Heart left ventricle (tissue), 16 donors: Measurements from ENCODE around the gene PTPRK. TPM values are rescaled to one million over a fixed set of nuclear protein-coding genes. Genes with fewer than 3 reads are reported as not detected.

Experiments used
- ATAC-seq, 4 donors: fragments of 200-7000 bp; cut with Tn5 transposase; one replicate each; pipeline ENCODE4 v1.9.1; 2020 to 2022; ENCODE audit warnings: moderate library complexity in 4 of 4, mild to moderate bottlenecking in 3 of 4, moderate number of reproducible peaks in 1 of 4
- DNase-seq, 5 donors: peaks; one replicate each; pipeline ENCODE4 v3.0.0-alpha.2; 2020
- H3K27ac ChIP-seq, 12 donors: fragments of 200-600 bp; sonication (generic) in 4 of 12; one replicate each; pipeline versions ENCODE4 v1.5.0 to v1.8.0; 2016 to 2022; ENCODE audit warnings: mild to moderate bottlenecking in 2 of 12
- H3K27me3 ChIP-seq, 9 donors: fragments of 200-600 bp; sonication (generic) in 2 of 9; one replicate each; pipeline versions ENCODE4 v1.5.1 to v1.8.0; 2016 to 2022; ENCODE audit warnings: mild to moderate bottlenecking in 3 of 9
- H3K36me3 ChIP-seq, 9 donors: fragments of 200-600 bp; sonication (generic) in 2 of 9; one replicate each; pipeline versions ENCODE4 v1.5.0 to v1.8.0; 2018 to 2022; ENCODE audit warnings: mild to moderate bottlenecking in 2 of 9
- H3K4me1 ChIP-seq, 12 donors: fragments of 200-600 bp; sonication (generic) in 4 of 12; one replicate each; pipeline versions ENCODE4 v1.5.0 to v1.8.0; 2016 to 2022; ENCODE audit warnings: mild to moderate bottlenecking in 3 of 12
- H3K4me3 ChIP-seq, 12 donors: fragments of 200-600 bp; sonication (generic) in 4 of 12; one replicate each; pipeline versions ENCODE4 v1.5.0 to v1.8.0; 2017 to 2022; ENCODE audit warnings: mild to moderate bottlenecking in 9 of 12, moderate library complexity in 4 of 12
- H3K9me3 ChIP-seq, 12 donors: fragments of 200-600 bp; sonication (generic) in 4 of 12; one replicate each; pipeline versions ENCODE4 v1.5.0 to v1.8.0; 2016 to 2022; ENCODE audit warnings: mild to moderate bottlenecking in 1 of 12
- POLR2A ChIP-seq, 2 donors: fragments of 450-650 bp; IDR thresholded peaks; one replicate each; pipeline ENCODE4 v1.6.1; 2017; ENCODE audit warnings: antibody characterized with exemption in 2 of 2, mild to moderate bottlenecking in 2 of 2, moderate library complexity in 2 of 2
- WGBS, 4 donors: extraction: QIAGEN DNeasy Blood & Tissue Kit in 2 of 4; methylation state at CpG; one replicate each; pipeline versions ENCODE4 v1.1.5 to v1.1.7; 2013 to 2018; 5-methylcytosine and 5-hydroxymethylcytosine counted together
- intact Hi-C, 10 donors: fragments of 100-400 bp; cut with DNase I; formaldehyde crosslinking; loops; one replicate each; pipeline versions ENCODE4 v1.11.1 to v1.14.2; 2022
- polyA plus RNA-seq, 2 donors: library from polyadenylated mRNA; stranded (reverse); fragments of 200-250 nt; gene quantifications; one replicate each; pipeline ENCODE4 v1.2.3, GENCODE V29; 2013
- total RNA-seq, 9 donors: library from RNA; depleted of rRNA in 2 of 9; stranded (reverse); fragments of >200 nt in 2 of 9; fragmentation: NEBNext Ultra II Directional in 3 of 9; extraction: Animal tissue kit (Norgen Biotek cat#: 25700) in 3 of 9; gene quantifications; one replicate each; pipeline versions ENCODE4 v1.1.0 to v1.2.4, GENCODE V29; 2016 to 2023
- TF ChIP-seq, protein P1 (sequence below), 12 donors: fragments of 200-600 bp; sonication (generic) in 4 of 12; IDR thresholded peaks; one replicate each; pipeline versions ENCODE4 v1.5.0 to v1.8.0; 2018 to 2022; ENCODE audit warnings: antibody characterized with exemption in 12 of 12, mild to moderate bottlenecking in 5 of 12
- donor health status: ischemic (EF 13 %, LVEDD 7.1; RV severe dilation, severe dysfunction).
- donor health status: healthy with polysubstance abuse.
- donor health status: DM: no; HTN: yes; CAD: no.
- donor health status: DM: no; HTN: no; CAD: no.
- donor health status: ischemic (EF 25% LVEDD 6.9; RV normal size, moderate dysfunction).
- donor health status: ischemic (EF 25% LVEDD 5.7; RV mildly dilated, moderate dysfunction).
- donor health status: healthy.
- donor health status: DM: yes; HTN: yes; CAD: no.
- donor health status: ischemic (EF 35%, LVEDD 5.7; RV mildly dilated, moderate dysfunction).
- donor health status: nonischemic (EF 11% LVEDD 7.7; RV severe dilation, severe dysfunction).
- donor health status: DM: yes; HTN: yes; CAD: no.
- donor health status: PGD.
- donor health status: ischemic (EF 29% LVEDD 5.4; RV normal size, mild dysfunction).
- donor health status: nonischemic (EF 23%, LVEDD 6.1; RV moderate dilation, normal function).

Gene PTPRK
- total and polyA plus RNA-seq, 11 donors = 5.4 to 50.8 (median 38.5) TPM

DNA sequence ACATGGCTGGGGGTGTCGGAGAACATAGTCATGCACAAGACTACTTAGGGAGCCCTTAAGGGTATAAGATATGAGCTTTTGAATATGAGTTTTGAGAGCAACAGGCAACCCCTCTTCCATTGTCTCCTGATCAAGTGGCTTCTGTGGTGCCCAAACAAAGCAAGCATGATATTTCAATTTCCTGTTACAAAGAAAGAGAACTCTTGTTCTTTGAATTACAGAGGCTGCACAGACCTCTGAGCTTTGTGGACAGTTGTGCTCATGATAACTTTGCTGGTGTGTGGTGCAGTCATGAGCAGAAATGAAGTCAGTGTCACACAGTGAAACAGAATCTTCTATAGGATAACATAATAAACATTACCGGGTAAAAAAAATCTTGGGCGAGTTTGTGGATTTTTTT is 552.7 kb downstream of the PTPRK start:
- no peak overlapping the region for H3K4me3 ChIP-seq
- WGBS, 4 donors = 81 to 95% (median 87%) methylated on average over 3 of the region's 3 CpGs
- H3K4me1 ChIP-seq = no peaks in the 10 kb centered on the region
- no peaks in the 10 kb centered on the region for H3K27me3 ChIP-seq
- no peak overlapping the region for H3K27ac ChIP-seq
- H3K9me3 ChIP-seq = no peaks in the 10 kb centered on the region
- DNase-seq (no peak), ATAC-seq (peak in 1 of 4 donors; percentile 15)
- H3K36me3 ChIP-seq = peaks cover 0 to 50% (median 25%) of the 10 kb centered on the region in 9 donors
- intact Hi-C loops = no loop called here
- TF ChIP-seq, protein P1, sequence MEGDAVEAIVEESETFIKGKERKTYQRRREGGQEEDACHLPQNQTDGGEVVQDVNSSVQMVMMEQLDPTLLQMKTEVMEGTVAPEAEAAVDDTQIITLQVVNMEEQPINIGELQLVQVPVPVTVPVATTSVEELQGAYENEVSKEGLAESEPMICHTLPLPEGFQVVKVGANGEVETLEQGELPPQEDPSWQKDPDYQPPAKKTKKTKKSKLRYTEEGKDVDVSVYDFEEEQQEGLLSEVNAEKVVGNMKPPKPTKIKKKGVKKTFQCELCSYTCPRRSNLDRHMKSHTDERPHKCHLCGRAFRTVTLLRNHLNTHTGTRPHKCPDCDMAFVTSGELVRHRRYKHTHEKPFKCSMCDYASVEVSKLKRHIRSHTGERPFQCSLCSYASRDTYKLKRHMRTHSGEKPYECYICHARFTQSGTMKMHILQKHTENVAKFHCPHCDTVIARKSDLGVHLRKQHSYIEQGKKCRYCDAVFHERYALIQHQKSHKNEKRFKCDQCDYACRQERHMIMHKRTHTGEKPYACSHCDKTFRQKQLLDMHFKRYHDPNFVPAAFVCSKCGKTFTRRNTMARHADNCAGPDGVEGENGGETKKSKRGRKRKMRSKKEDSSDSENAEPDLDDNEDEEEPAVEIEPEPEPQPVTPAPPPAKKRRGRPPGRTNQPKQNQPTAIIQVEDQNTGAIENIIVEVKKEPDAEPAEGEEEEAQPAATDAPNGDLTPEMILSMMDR (IDR thresholded peaks at IDR 0.05) = no peak
- no peak for TF ChIP-seq POLR2A (IDR thresholded peaks at IDR 0.05)

DNA sequence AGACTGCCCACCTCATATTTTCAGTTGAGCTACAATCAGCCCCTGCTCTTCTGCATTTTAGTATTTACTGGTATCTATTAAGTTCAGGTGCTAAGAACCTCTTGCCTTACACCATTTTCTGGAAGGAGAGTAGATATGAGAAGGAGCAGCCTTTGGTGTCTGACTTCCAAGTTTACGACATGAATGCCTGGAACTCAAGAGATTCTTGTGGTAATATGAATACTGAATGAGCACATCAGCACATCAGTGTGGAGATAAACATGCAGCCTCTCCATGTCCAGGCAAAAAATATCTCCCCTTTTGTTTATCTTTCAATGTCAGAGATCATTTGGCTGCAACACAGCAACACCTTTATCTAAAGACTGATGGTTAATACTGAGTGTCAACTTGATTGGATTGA is 553.8 kb downstream of the PTPRK start:
- Histone ChIP-seq H3K27ac (no peak overlapping the region), H3K36me3 (peaks cover 0 to 39% (median 15%) of the 10 kb centered on the region in 9 donors), H3K27me3 (no peaks in the 10 kb centered on the region), H3K9me3 (no peaks in the 10 kb centered on the region), H3K4me1 (no peaks in the 10 kb centered on the region), H3K4me3 (no peak overlapping the region)
- DNase-seq (no peak), ATAC-seq (no peak)
- no peak for TF ChIP-seq POLR2A (IDR thresholded peaks at IDR 0.05)
- TF ChIP-seq, protein P1 (IDR thresholded peaks at IDR 0.05) = no peak
- intact Hi-C loops = no loop called here
- 64 to 81% (median 67%) methylated on average over 1 of the region's 1 CpG for WGBS, 4 donors

DNA sequence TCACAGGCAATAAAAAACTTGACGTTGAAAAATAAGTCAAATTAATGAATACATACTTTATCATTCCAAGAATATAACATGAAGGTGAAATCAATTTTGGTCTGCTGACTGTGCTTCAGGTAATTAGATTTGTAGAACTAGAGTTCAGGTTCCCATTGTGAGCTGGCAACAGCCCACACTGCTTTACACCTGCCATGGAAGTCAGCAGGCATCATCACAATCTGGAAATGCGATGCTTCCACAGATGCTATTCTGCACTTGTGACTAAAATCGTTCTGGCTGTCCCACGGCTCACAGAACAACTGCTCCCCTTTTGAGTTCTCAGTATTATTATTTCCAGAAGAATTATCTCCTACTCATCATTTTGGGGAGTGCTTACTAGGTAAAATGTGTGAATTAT is 556.9 kb downstream of the PTPRK start:
- no peak for DNase-seq
- no peak for TF ChIP-seq POLR2A (IDR thresholded peaks at IDR 0.05)
- TF ChIP-seq, protein P1 (IDR thresholded peaks at IDR 0.05) = no peak
- no peaks in the 10 kb centered on the region for H3K9me3 ChIP-seq
- no peaks in the 10 kb centered on the region for H3K27me3 ChIP-seq
- no peak overlapping the region for H3K27ac ChIP-seq
- peaks cover 0 to 11% (median 0%) of the 10 kb centered on the region in 9 donors for H3K36me3 ChIP-seq
- intact Hi-C loops = no loop called here
- no peaks in the 10 kb centered on the region for H3K4me1 ChIP-seq
- 84 to 91% (median 84%) methylated on average over 4 of the region's 4 CpGs for WGBS, 4 donors
- no peak overlapping the region for H3K4me3 ChIP-seq
- ATAC-seq = no peak

DNA sequence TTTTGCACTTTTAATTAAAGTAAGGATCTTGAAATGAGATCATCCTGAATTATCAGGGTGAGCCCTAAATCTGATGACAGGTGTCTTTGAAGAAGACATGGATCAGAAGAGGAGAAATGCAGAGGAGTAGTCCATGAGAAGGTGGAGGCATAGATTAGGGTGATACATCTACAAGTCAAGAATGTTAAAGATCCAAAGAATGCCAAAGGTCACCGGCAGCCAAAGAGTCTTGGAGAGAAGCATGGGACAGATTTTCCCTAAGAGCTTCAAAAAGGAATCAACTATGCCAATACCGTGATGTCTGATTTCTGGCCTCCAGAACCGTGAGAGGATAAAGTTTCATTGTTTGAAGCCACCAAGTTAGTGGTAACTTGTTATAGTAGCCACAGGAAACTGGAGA is 560.5 kb downstream of the PTPRK start:
- Histone ChIP-seq H3K9me3 (no peaks in the 10 kb centered on the region), H3K27ac (no peak overlapping the region), H3K27me3 (no peaks in the 10 kb centered on the region), H3K36me3 (no peaks in the 10 kb centered on the region), H3K4me1 (no peaks in the 10 kb centered on the region), H3K4me3 (no peak overlapping the region)
- no peak for TF ChIP-seq POLR2A (IDR thresholded peaks at IDR 0.05)
- TF ChIP-seq, protein P1 (IDR thresholded peaks at IDR 0.05) = no peak
- intact Hi-C loops = no loop called here
- ATAC-seq (no peak), DNase-seq (no peak)
- WGBS, 4 donors = 68 to 76% (median 71%) methylated on average over 3 of the region's 3 CpGs
